Tibial nerve (tissue), 4 donors: Measurements from ENCODE around the gene SMTNL1. TPM values are rescaled to one million over a fixed set of nuclear protein-coding genes. Genes with fewer than 3 reads are reported as not detected.

Experiments used
- DNase-seq, 2 donors: peaks; one replicate each; pipeline ENCODE4 v3.0.0-alpha.2; 2019; ENCODE audit warnings: low spot score in 2 of 2
- H3K27ac ChIP-seq, 4 donors: fragments of 200-600 bp; sonication (generic) in 3 of 4; one replicate each; pipeline ENCODE4 v1.5.1; 2017 to 2019; ENCODE audit warnings: mild to moderate bottlenecking in 1 of 4
- H3K27me3 ChIP-seq, 2 donors: fragments of 200-600 bp; sonication (generic) in 1 of 2; one replicate each; pipeline versions ENCODE4 v1.5.1 to v1.6.0; 2017 to 2019
- H3K36me3 ChIP-seq, 3 donors: fragments of 200-600 bp; sonication (generic); one replicate each; pipeline ENCODE4 v1.5.1; 2018 to 2019
- H3K4me1 ChIP-seq, 4 donors: fragments of 200-600 bp; sonication (generic) in 3 of 4; one replicate each; pipeline ENCODE4 v1.5.1; 2017 to 2019
- H3K4me3 ChIP-seq, 4 donors: fragments of 200-600 bp; sonication (generic) in 3 of 4; one replicate each; pipeline ENCODE4 v1.5.1; 2017 to 2019; ENCODE audit warnings: mild to moderate bottlenecking in 1 of 4, moderate library complexity in 1 of 4
- H3K9me3 ChIP-seq, 4 donors: fragments of 200-600 bp; sonication (generic) in 3 of 4; one replicate each; pipeline ENCODE4 v1.5.1; 2017 to 2019
- CTCF ChIP-seq, 5 experiments: fragments of 200-600 bp in 3 of 5; fragments of 450-650 bp in 2 of 5; sonication (generic) in 3 of 5; IDR thresholded peaks; one replicate each; pipeline ENCODE4 v1.5.1; 2016 to 2019; ENCODE audit warnings: antibody characterized with exemption in 5 of 5, mild to moderate bottlenecking in 3 of 5, moderate library complexity in 2 of 5
- EP300 ChIP-seq, 2 donors: sonication (generic); formaldehyde crosslinking; IDR thresholded peaks; one replicate each; pipeline ENCODE4 v1.6.1; 2017; ENCODE audit warnings: antibody characterized with exemption in 2 of 2, mild to moderate bottlenecking in 1 of 2
- POLR2A ChIP-seq, 2 donors: fragments of 450-650 bp; IDR thresholded peaks; one replicate each; pipeline ENCODE4 v1.6.1; 2017; ENCODE audit warnings: antibody characterized with exemption in 2 of 2, mild to moderate bottlenecking in 2 of 2, moderate library complexity in 2 of 2
- WGBS, 2 donors: methylation state at CpG; one replicate each; pipeline ENCODE4 v1.1.5; 2018; 5-methylcytosine and 5-hydroxymethylcytosine counted together
- total RNA-seq, 4 donors: library from RNA; depleted of rRNA; stranded (reverse); fragments of >200 nt; gene quantifications; one replicate each; pipeline ENCODE4 v1.1.0, GENCODE V29; 2016

SMTNL1 gene
- total RNA-seq, 4 donors from 2014 or later: not detected

GRCh38 chr11:57502376-57502775, 35.0 kb upstream of the SMTNL1 start:
- Histone ChIP-seq H3K27me3 (no peaks in the 10 kb centered on the region), H3K27ac (peak overlapping the region in 1 of 4 donors; percentile 29), H3K36me3 (peaks cover 0 to 27% (median 0%) of the 10 kb centered on the region in 3 donors), H3K9me3 (no peaks in the 10 kb centered on the region), H3K4me1 (peaks cover 0 to 41% (median 11%) of the 10 kb centered on the region in 4 donors), H3K4me3 (no peak overlapping the region)
- no peak for DNase-seq
- no peak for TF ChIP-seq EP300 (IDR thresholded peaks at IDR 0.05)
- TF ChIP-seq CTCF (IDR thresholded peaks at IDR 0.05): no peak
- no peak for TF ChIP-seq POLR2A (IDR thresholded peaks at IDR 0.05)
- WGBS, 2 donors: 90% methylated on average over 3 of the region's 3 CpGs

- H3K27ac ChIP-seq: no peak overlapping the region
- no peak overlapping the region for H3K4me3 ChIP-seq
- no peaks in the 10 kb centered on the region for H3K9me3 ChIP-seq
- peaks cover 0 to 38% (median 11%) of the 10 kb centered on the region in 4 donors for H3K4me1 ChIP-seq
- DNase-seq: no peak
- H3K27me3 ChIP-seq: no peaks in the 10 kb centered on the region
- TF ChIP-seq CTCF (IDR thresholded peaks at IDR 0.05) (no peak), POLR2A (IDR thresholded peaks at IDR 0.05) (no peak), EP300 (IDR thresholded peaks at IDR 0.05) (no peak)
- H3K36me3 ChIP-seq: peaks cover 0 to 23% (median 0%) of the 10 kb centered on the region in 3 donors
Observed at GRCh38 chr11:57502870-57503269, 34.5 kb upstream of the SMTNL1 start.

GRCh38 chr11:57504511-57504910, 32.9 kb upstream of the SMTNL1 start:
- H3K27ac ChIP-seq: no peak overlapping the region
- no peak for TF ChIP-seq POLR2A (IDR thresholded peaks at IDR 0.05)
- no peak for TF ChIP-seq CTCF (IDR thresholded peaks at IDR 0.05)
- no peak for TF ChIP-seq EP300 (IDR thresholded peaks at IDR 0.05)
- H3K4me3 ChIP-seq: no peak overlapping the region
- H3K36me3 ChIP-seq: peaks cover 0 to 23% (median 0%) of the 10 kb centered on the region in 3 donors
- H3K27me3 ChIP-seq: no peaks in the 10 kb centered on the region
- peaks cover 0 to 22% (median 4%) of the 10 kb centered on the region in 4 donors for H3K4me1 ChIP-seq
- H3K9me3 ChIP-seq: no peaks in the 10 kb centered on the region
- 79 to 84% methylated on average over 4 of the region's 4 CpGs for WGBS, 2 donors
- DNase-seq: no peak

- Histone ChIP-seq H3K9me3 (no peaks in the 10 kb centered on the region), H3K27ac (no peak overlapping the region), H3K4me1 (peaks cover 0 to 5% (median 0%) of the 10 kb centered on the region in 4 donors), H3K4me3 (no peak overlapping the region), H3K36me3 (peaks cover 0 to 14% (median 0%) of the 10 kb centered on the region in 3 donors), H3K27me3 (no peaks in the 10 kb centered on the region)
- no peak for TF ChIP-seq EP300 (IDR thresholded peaks at IDR 0.05)
- WGBS, 2 donors: 87 to 92% methylated on average over 1 of the region's 1 CpG
- DNase-seq: no peak
Observed at GRCh38 chr11:57506522-57506921, 30.9 kb upstream of the SMTNL1 start.

GRCh38 chr11:57508341-57509170, 28.8 kb upstream of the SMTNL1 start:
- no peaks in the 10 kb centered on the region for H3K27me3 ChIP-seq
- DNase-seq: no peak
- no peak for TF ChIP-seq POLR2A (IDR thresholded peaks at IDR 0.05)
- no peak for TF ChIP-seq EP300 (IDR thresholded peaks at IDR 0.05)
- no peak for TF ChIP-seq CTCF (IDR thresholded peaks at IDR 0.05)
- H3K27ac ChIP-seq: no peak overlapping the region
- peaks cover 0 to 14% (median 0%) of the 10 kb centered on the region in 3 donors for H3K36me3 ChIP-seq
- WGBS, 2 donors: 91 to 92% methylated on average over 7 of the region's 7 CpGs
- H3K4me1 ChIP-seq: peaks cover 0 to 6% (median 0%) of the 10 kb centered on the region in 4 donors
- H3K9me3 ChIP-seq: no peaks in the 10 kb centered on the region
- no peak overlapping the region for H3K4me3 ChIP-seq
